Activated CD4-positive, alpha-beta T cell treated with anti-CD3 and anti-CD28 coated beads, Interleukin-2, amount 10 ng/mL, durations not matched to agents 24 days and 14 days (primary cell): ENCODE measurements around the gene COL4A2. TPM values are rescaled to one million over a fixed set of nuclear protein-coding genes. Genes with fewer than 3 reads are reported as not detected.

ENCODE experiments used
- DNase-seq: peaks from one replicate; pipeline ENCODE4 v3.0.0; 2022
- H3K27ac Mint-ChIP-seq: one replicate; pipeline ENCODE4 v1.8.0; 2022; ENCODE audit warnings: mild to moderate bottlenecking, mixed read lengths
- H3K27me3 Mint-ChIP-seq: one replicate; pipeline ENCODE4 v1.8.0; 2022; ENCODE audit warnings: mixed read lengths
- H3K36me3 Mint-ChIP-seq: one replicate; pipeline ENCODE4 v1.8.0; 2022; ENCODE audit warnings: low read depth, mild to moderate bottlenecking, mixed read lengths
- H3K4me1 Mint-ChIP-seq: one replicate; pipeline ENCODE4 v1.8.0; 2021; ENCODE audit warnings: mixed read lengths
- H3K4me3 Mint-ChIP-seq: one replicate; pipeline ENCODE4 v1.8.0; 2022; ENCODE audit warnings: mild to moderate bottlenecking, moderate library complexity, mixed read lengths
- H3K9me3 Mint-ChIP-seq: one replicate; pipeline ENCODE4 v1.8.0; 2021; ENCODE audit warnings: mixed read lengths
- intact Hi-C: fragments of 100-400 bp; cut with micrococcal nuclease; formaldehyde crosslinking; loops from one replicate; pipeline ENCODE4 v1.15.1; 2023
- total RNA-seq: library from RNA; stranded (reverse); gene quantifications from 2 replicates; pipeline ENCODE4 v1.2.3, GENCODE V29; 2022

The COL4A2 gene
- total RNA-seq, 1 donor from 2014 or later, result not detected

DNA sequence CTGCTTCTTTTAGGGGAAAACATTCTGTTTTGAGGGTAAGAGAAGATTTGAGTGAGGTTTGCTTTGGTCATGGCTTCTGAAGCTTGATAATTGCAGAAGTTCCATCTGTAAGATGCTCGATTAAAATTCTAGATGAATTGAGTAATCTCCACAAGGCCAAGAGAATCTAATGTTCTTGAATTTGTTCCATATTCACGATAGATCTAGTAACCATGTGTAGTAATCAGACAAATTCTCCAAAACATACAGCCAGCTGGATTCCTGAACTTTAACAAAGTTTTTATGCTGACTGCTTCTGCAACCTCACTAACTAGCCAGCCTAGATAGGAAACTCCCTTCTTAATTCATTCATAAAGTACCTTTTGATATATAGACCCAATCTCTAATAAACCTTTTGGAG is 92.7 kb downstream of the COL4A2 start:
- H3K27ac Mint-ChIP-seq, result no peak overlapping the region
- H3K36me3 Mint-ChIP-seq, result no peaks in the 10 kb centered on the region
- DNase-seq, result no peak
- no peak overlapping the region for H3K4me3 Mint-ChIP-seq
- H3K27me3 Mint-ChIP-seq, result peaks cover 59% of the 10 kb centered on the region
- intact Hi-C loops, result no loop called here
- no peaks in the 10 kb centered on the region for H3K9me3 Mint-ChIP-seq
- H3K4me1 Mint-ChIP-seq, result no peaks in the 10 kb centered on the region

- no peak overlapping the region for H3K4me3 Mint-ChIP-seq
- intact Hi-C loops, result no loop called here
- peaks cover 65% of the 10 kb centered on the region for H3K27me3 Mint-ChIP-seq
- no peak for DNase-seq
- no peak overlapping the region for H3K27ac Mint-ChIP-seq
- no peaks in the 10 kb centered on the region for H3K9me3 Mint-ChIP-seq
- peaks cover 5% of the 10 kb centered on the region for H3K4me1 Mint-ChIP-seq
- H3K36me3 Mint-ChIP-seq, result no peaks in the 10 kb centered on the region
These were observed 93.9 kb downstream of the COL4A2 start for GRCh38 chr13:110400786-110401533.

- no peaks in the 10 kb centered on the region for H3K9me3 Mint-ChIP-seq
- H3K4me1 Mint-ChIP-seq, result peaks cover 5% of the 10 kb centered on the region
- no peak overlapping the region for H3K4me3 Mint-ChIP-seq
- H3K36me3 Mint-ChIP-seq, result no peaks in the 10 kb centered on the region
- H3K27me3 Mint-ChIP-seq, result peaks cover 65% of the 10 kb centered on the region
- intact Hi-C loops, result no loop called here
- DNase-seq, result no peak
- H3K27ac Mint-ChIP-seq, result no peak overlapping the region
These were observed 95.4 kb downstream of the COL4A2 start for GRCh38 chr13:110402299-110403069.

DNA sequence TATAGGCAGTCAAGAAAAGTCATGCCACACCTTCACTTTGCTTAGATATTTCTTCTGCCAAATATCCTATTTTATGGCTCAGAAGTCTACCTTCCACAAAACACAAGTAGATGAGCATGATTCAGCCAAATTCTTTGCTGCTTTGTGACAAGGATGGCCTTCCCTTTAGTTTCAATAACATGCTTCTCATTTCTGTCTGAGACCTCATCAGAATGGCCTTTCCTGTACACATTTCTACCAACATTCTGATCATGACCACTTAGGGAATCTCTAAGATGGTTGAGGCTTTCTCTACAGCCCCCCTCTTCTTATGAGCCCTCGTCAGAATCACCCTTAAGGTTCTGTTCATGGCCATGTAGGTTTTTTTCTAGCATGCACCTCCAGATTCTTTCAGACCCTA is 96.2 kb downstream of the COL4A2 start:
- peaks cover 5% of the 10 kb centered on the region for H3K4me1 Mint-ChIP-seq
- H3K36me3 Mint-ChIP-seq, result no peaks in the 10 kb centered on the region
- H3K27ac Mint-ChIP-seq, result no peak overlapping the region
- no peaks in the 10 kb centered on the region for H3K9me3 Mint-ChIP-seq
- H3K4me3 Mint-ChIP-seq, result no peak overlapping the region
- H3K27me3 Mint-ChIP-seq, result peaks cover 65% of the 10 kb centered on the region
- DNase-seq, result no peak
- intact Hi-C loops, result no loop called here

DNA sequence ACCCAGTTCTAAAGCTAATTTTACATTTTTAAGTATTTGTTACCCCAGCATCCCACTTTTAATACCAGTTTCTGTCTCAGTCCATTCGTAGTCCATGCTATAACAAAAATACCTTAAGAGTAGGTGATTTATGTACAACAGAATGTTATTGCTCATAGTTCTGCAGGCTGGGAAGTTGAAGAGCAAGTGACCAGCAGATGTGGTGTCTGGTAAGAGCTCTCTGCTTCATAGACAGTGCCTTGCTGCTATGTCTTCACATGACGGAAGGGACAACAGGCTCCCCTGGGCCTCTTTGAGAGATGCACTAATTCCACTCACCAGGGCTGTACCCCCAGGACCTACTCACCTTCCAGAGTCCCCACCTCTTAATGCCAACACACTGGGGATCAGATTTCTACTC is 96.6 kb downstream of the COL4A2 start:
- intact Hi-C loops, result no loop called here
- Mint-ChIP-seq H3K4me1 (peaks cover 5% of the 10 kb centered on the region), H3K27ac (no peak overlapping the region), H3K27me3 (peaks cover 65% of the 10 kb centered on the region), H3K9me3 (no peaks in the 10 kb centered on the region), H3K4me3 (no peak overlapping the region), H3K36me3 (no peaks in the 10 kb centered on the region)
- DNase-seq, result no peak

DNA sequence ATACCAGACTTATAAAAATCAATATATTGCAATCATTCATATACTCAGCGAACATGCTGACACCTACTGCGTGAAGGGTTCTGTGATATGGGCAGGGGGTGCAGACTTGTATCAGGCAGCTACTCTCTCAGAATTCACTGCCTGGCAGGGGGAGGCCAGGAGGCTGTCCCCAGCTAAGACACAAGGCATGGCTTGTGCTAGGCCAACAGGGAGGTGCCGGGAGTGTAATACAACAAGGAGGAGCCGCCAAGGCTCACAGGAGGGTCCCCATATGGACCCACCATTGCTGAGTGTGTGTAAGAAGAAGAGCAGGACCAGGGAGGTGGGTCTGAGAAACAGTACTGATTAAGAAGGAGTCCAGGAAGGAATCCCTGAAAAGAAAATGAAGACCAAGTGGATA is 97.2 kb downstream of the COL4A2 start:
- no peak overlapping the region for H3K27ac Mint-ChIP-seq
- H3K27me3 Mint-ChIP-seq, result peaks cover 63% of the 10 kb centered on the region
- intact Hi-C loops, result no loop called here
- no peaks in the 10 kb centered on the region for H3K36me3 Mint-ChIP-seq
- no peak overlapping the region for H3K4me3 Mint-ChIP-seq
- H3K4me1 Mint-ChIP-seq, result peaks cover 5% of the 10 kb centered on the region
- H3K9me3 Mint-ChIP-seq, result no peaks in the 10 kb centered on the region
- no peak for DNase-seq

- Mint-ChIP-seq H3K4me1 (peaks cover 5% of the 10 kb centered on the region), H3K27me3 (peaks cover 61% of the 10 kb centered on the region), H3K4me3 (no peak overlapping the region), H3K9me3 (no peaks in the 10 kb centered on the region), H3K27ac (no peak overlapping the region), H3K36me3 (no peaks in the 10 kb centered on the region)
- intact Hi-C loops, result loop anchor here (1.0 kb wide), 1 partner anchor 15 kb away; no protein-coding TSS in a partner anchor
- DNase-seq, result no peak
These were observed 98.7 kb downstream of the COL4A2 start for GRCh38 chr13:110405597-110406450.

DNA sequence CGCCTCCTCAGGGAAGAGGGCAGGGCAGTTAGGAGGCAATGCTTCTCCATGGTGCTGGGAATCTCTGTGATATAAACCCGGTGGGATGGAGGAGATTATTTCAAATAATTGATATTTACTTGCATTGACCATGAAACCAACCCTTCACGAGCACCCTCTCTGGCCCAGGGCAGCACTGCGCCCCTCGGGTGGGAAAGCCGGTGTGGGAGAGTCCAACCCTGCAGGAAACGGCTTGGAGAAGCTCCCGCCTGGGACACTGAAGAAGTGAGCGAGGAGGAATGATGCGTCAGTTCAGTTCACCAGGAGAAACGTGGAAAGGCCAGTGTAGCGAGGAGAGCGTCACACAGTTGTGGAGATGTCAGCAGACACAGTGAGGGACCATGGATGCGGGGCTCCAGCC is 99.9 kb downstream of the COL4A2 start:
- no peak for DNase-seq
- Mint-ChIP-seq H3K27ac (no peak overlapping the region), H3K4me1 (peaks cover 6% of the 10 kb centered on the region), H3K36me3 (no peaks in the 10 kb centered on the region), H3K4me3 (no peak overlapping the region), H3K9me3 (no peaks in the 10 kb centered on the region), H3K27me3 (peaks cover 58% of the 10 kb centered on the region)
- intact Hi-C loops, result no loop called here

- Mint-ChIP-seq H3K27me3 (peaks cover 61% of the 10 kb centered on the region), H3K4me1 (peaks cover 11% of the 10 kb centered on the region), H3K36me3 (no peaks in the 10 kb centered on the region), H3K4me3 (no peak overlapping the region), H3K9me3 (no peaks in the 10 kb centered on the region), H3K27ac (no peak overlapping the region)
- intact Hi-C loops, result no loop called here
- no peak for DNase-seq
These were observed 100.4 kb downstream of the COL4A2 start for GRCh38 chr13:110407531-110407930.

GRCh38 chr13:110408286-110408685 is 101.2 kb downstream of the COL4A2 start:
- Mint-ChIP-seq H3K4me1 (peaks cover 11% of the 10 kb centered on the region), H3K4me3 (no peak overlapping the region), H3K27me3 (peaks cover 63% of the 10 kb centered on the region), H3K36me3 (no peaks in the 10 kb centered on the region), H3K27ac (no peak overlapping the region), H3K9me3 (no peaks in the 10 kb centered on the region)
- no peak for DNase-seq
- intact Hi-C loops, result no loop called here

- H3K27ac Mint-ChIP-seq, result no peak overlapping the region
- no peak overlapping the region for H3K4me3 Mint-ChIP-seq
- DNase-seq, result no peak
- intact Hi-C loops, result no loop called here
- H3K36me3 Mint-ChIP-seq, result no peaks in the 10 kb centered on the region
- H3K9me3 Mint-ChIP-seq, result no peaks in the 10 kb centered on the region
- H3K4me1 Mint-ChIP-seq, result peaks cover 11% of the 10 kb centered on the region
- peaks cover 67% of the 10 kb centered on the region for H3K27me3 Mint-ChIP-seq
These were observed 102.5 kb downstream of the COL4A2 start for GRCh38 chr13:110409581-110409992.

DNA sequence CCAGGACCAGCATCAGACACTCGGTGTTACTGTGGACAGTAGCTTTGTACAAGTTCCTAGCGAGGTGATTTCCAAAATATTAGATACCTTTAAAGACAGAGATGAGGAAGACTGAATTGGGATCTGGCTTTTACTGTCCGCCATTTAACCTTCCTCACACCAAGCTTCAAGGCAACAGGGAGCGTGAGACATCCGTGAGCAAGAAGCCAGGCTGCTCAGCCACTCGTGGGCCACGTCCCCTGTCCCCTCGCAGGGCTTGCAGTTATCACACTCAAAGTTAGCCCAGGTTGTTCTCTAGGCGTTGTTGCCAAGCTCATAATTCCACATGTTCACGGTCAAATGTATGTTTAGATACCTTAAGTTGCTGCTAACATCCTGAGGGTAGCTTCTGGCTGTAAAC is 102.9 kb downstream of the COL4A2 start:
- Mint-ChIP-seq H3K27me3 (peaks cover 70% of the 10 kb centered on the region), H3K4me3 (no peak overlapping the region), H3K27ac (no peak overlapping the region), H3K4me1 (peaks cover 11% of the 10 kb centered on the region), H3K36me3 (no peaks in the 10 kb centered on the region), H3K9me3 (no peaks in the 10 kb centered on the region)
- intact Hi-C loops, result loop anchor here (5.0 kb wide), 2 partner anchors 103 to 1448 kb away; partner anchors contain the start of genes COL4A1 and COL4A2
- DNase-seq, result no peak

DNA sequence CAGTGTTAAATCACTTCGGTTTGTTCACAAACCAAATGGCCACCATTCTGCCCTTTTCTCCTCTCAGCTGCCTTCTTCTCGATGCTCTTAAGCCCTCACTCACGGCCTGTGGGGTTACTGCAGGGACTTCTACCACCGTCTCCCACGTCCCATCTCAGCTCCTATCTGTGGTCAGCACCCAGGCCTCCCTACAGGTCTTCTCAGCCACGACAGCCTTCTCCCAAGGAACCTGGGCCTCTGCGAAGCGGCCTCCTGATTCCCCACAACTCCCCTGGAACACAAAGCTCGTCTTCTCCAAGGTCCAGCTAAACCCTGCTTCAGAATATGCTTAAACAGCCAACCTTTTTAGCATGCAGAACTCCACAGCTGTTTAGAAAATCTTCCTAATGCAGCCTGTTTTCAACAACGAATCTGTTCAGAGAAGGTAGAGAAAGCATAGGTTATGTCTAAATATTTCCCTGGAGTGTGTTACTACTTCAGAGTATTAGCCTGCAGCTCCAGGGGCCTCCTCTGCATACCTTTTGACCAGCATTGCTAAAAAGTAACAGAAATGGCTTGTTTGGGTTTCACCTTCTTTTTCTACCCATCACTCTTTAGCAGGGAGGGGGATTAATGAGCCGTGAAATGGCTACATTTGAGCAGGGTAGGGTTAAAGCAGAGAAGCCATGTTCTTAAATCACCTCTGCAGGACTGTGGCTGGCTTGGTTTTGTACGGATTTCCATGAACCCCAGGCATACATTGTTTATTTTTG is 104.0 kb downstream of the COL4A2 start:
- Mint-ChIP-seq H3K4me1 (peaks cover 8% of the 10 kb centered on the region), H3K9me3 (no peaks in the 10 kb centered on the region), H3K27me3 (peaks cover 71% of the 10 kb centered on the region), H3K4me3 (no peak overlapping the region), H3K27ac (no peak overlapping the region), H3K36me3 (no peaks in the 10 kb centered on the region)
- DNase-seq, result no peak
- intact Hi-C loops, result loop anchor here (5.0 kb wide), 2 partner anchors 104 to 1449 kb away; partner anchors contain the start of genes COL4A1 and COL4A2
